HuH-7 (cell line): Measurements from ENCODE around the gene OBSCN.

Experiments used
- DNase-seq: peaks from one replicate; pipeline ENCODE4 v3.0.0; 2011; ENCODE audit warnings: low spot score

The OBSCN gene

DNA sequence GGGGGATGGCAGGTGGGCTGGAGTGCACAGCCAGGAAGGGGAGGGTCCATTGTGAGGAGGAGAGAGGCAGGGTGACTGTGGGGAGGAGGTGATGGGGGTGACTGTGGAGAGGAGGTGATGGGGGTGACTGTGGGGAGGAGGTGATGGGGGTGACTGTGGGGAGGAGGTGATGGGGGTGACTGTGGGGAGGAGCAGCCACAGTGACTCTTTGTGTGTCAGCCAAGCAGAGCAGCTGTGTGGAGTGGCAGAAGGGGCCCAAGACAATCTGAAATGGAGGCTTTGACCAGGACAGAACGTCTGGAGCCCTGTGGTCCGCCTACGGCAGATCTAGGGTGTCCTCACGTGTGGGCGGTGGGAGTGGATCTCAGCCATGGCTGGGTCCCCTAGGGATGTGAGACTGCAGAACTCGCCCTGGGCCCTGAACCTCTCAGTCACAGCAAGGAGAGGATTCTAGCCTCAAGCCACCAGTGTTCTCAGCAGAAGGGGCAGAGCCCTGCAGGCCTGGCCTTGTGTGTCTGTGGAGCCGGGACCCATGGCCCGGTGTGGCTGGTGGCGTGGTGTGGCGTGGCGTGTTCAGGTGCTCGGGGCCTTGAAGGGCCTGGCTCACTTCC is 81.5 kb downstream of the OBSCN start:
- no peak for DNase-seq

DNA sequence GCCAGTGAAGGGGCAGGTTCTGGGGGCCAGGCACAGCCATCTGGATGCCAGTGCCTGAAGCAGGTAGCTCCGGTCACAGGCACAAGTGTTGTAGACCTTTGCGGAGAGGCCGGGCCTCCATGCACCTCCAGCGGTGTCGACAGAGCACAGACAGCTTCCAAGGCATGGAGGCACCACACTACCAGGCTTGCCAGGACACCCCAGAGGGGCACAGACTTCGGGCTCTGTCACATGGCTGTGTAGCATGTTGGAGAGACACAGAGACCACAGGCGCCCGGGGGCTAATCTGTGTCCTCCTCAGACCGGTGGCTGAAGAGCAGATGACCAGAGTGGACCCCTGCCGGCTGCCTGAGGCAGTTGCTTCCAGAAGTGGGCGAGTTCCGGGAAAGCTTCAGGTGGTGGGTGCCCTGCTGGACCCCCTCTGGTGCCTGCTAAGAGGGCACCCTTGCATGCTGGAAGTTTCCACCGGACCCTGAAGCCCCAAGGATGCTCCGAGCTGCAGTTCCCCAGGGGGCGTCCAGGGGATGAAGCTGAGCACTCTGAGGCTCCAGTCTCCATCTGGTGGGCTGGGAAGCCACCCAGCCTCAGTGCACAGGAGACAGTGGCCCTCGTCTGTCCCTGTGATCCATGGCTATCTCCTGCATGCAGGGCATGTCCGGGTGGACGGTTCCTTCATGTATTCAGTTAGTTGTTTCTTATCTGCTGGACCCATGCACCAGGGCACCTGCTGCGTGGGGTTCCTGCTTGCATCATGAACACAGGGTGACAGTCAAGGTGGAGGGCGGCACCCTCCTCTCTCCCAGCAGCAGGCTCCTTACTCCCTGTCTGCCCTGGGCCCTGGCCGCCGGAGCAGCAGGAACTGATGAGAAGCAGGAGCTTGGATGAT is 82.4 kb downstream of the OBSCN start:
- DNase-seq, result no peak

DNA sequence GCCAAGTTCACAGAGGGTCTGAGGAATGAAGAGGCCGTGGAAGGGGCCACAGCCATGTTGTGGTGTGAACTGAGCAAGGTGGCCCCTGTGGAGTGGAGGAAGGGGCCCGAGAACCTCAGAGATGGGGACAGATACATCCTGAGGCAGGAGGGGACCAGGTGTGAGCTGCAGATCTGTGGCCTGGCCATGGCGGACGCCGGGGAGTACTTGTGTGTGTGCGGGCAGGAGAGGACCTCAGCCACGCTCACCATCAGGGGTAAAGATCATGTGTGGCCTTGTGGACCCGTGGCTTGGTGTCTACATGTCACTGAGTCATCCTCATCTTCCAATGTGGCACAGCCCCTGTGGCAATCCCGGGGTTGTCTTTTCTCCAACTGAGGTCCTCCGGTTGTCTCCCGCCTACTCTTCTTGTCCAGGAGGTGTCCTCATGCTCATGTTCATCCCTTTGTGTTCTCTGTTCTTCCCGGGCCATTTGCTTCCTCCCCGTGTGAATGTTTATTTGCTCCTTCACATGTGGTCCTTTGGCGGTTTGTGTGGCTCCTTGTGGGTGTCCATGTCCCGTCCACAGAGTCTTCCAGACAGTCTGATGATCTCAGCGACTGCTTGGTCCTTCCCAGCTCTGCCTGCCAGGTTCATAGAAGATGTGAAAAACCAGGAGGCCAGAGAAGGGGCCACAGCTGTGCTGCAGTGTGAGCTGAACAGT is 84.2 kb downstream of the OBSCN start:
- no peak for DNase-seq

DNA sequence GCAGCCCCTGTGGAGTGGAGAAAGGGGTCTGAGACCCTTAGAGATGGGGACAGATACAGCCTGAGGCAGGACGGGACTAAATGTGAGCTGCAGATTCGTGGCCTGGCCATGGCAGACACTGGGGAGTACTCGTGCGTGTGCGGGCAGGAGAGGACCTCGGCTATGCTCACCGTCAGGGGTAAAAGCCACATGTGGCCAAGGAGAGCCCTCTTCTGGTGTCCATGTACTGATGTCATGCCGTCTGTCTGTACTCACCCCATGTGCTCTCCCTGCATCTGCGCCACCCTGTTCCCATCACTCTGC is 84.7 kb downstream of the OBSCN start:
- DNase-seq, result no peak

DNA sequence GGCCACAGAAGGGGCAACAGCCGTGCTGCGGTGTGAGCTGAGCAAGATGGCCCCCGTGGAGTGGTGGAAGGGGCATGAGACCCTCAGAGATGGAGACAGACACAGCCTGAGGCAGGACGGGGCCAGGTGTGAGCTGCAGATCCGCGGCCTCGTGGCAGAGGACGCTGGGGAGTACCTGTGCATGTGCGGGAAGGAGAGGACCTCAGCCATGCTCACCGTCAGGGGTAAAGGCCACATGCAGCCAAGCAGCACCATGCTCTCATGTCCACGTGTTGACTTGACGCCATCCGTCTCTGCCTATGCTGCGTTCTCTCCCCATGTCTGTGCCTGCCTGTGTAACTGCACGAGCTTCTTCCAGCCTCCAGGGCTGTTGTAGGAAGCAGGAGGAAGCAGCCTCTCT is 85.5 kb downstream of the OBSCN start:
- DNase-seq, result no peak

DNA sequence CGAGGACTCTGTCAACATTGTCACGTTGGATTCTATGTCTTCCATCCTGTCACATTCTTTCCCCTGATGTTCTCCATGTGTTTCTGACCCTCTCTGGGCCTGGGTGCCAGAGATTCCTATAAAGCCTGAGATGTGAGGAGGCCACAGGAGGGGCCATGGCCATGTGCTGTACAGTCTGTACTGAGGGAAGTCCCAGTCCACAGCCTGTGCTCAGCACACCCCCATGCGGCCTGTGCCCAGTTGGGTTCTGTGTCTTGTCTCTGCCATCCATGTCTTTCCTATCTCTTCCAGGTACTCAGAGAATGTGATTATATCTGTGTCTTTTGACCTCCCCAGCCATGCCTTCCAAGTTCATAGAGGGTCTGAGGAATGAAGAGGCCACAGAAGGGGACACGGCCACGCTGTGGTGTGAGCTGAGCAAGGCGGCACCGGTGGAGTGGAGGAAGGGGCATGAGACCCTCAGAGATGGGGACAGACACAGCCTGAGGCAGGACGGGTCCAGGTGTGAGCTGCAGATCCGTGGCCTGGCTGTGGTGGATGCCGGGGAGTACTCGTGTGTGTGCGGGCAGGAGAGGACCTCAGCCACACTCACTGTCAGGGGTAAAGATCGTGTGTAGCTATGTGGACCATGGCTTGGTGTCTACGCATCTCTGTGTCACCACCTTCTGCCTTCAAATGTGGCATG is 86.1 kb downstream of the OBSCN start:
- no peak for DNase-seq

DNA sequence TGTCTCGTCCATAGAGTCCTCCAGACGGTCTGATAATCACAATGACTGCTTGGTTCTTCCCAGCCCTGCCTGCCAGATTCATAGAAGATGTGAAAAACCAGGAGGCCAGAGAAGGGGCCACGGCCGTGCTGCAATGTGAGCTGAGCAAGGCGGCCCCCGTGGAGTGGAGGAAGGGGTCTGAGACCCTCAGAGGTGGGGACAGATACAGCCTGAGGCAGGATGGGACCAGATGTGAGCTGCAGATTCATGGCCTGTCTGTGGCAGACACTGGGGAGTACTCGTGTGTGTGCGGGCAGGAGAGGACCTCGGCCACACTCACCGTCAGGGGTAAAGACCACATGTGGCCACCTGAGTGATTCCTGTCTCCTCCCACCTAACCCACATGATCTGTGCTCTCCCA is 86.9 kb downstream of the OBSCN start:
- DNase-seq, result no peak

DNA sequence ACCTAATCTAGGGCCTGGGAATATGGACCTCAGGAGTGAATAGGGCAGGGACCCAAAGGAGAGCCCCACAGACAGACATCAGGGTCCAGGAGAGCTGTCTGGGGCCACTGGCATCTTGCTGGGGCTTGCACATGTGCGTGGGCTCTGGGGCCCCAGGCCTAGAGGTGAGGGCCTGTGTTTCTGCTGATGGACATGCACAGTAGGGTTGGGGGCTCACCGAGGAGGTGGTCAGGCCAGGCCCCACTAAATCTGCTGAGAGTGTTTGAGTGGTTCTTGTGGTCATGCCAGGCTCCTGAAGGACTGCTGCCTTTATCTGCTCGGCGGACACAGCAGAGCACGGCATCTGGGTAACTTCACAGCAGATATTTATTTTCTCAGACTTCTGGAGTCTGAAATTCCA is 87.4 kb downstream of the OBSCN start:
- no peak for DNase-seq

DNA sequence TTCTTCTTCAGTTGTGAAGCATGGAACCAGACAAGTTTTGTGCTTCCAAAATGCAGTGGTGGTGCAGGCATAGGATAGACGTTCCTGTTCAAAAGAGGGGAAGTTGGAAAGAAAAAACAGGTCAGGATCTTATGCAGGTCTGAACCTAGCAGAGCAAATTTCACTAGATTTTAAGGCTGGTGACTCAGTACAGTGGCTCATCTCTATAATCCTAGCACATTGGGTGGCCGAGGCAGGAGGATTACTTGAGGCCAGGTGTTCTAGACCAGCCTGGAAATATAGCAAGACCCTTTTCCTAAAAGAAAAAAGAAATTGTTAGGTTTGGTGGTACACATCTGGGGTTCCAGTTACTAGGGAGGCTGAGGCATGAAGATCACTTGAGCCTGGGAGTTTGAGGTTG is 88.1 kb downstream of the OBSCN start:
- DNase-seq, result no peak

DNA sequence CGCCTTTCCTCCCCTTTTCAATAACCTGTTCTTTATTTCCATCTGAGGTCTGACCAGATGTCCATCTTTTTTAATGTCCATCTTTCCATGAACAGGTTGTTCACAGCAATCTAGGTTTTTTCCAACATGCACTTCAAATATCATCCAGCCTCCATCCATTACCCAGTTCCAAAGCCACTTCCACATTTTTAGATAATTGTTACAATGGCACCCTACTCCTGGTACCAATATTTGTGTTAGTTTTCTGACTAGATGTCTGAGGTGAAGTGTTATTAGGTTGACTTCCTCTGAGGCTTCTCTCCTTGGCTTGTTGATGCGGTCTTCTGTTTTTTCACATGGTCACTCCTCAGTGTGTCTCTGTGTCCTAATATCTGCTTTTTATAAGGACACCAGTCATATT is 89.4 kb downstream of the OBSCN start:
- no peak for DNase-seq

DNA sequence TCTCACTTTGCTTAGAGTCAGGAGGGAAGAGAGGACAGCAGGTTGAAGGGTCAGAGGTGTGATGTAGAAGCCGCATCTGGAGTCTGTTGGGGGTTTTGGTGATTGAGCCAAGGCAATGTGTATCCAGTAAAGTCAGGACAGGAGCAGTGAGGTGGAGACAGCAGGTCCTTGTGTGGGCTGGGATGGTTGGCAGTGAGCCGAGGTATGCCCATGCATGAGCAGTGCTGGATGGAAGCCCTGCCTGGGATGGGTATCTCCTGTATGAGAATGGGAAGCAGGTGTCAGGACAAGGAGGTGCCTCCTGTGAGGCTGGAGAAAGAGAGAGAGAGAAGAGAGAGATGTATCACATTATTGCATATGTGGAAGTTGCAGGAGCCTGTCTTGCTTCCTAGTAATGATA is 90.0 kb downstream of the OBSCN start:
- DNase-seq, result no peak

DNA sequence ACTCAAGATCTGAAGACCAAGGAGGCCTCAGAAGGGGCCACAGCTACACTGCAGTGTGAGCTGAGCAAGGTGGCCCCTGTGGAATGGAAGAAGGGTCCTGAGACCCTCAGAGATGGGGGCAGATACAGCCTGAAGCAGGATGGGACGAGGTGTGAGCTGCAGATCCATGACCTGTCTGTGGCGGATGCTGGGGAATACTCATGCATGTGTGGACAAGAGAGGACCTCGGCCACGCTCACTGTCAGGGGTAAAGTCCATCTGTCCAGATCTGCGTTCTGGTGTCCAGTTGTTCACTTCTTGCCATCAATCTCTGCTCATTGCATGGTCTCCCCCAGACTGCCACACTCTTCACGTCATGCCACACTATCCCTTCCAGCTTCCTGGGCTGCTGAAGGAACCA is 90.6 kb downstream of the OBSCN start:
- DNase-seq, result no peak

DNA sequence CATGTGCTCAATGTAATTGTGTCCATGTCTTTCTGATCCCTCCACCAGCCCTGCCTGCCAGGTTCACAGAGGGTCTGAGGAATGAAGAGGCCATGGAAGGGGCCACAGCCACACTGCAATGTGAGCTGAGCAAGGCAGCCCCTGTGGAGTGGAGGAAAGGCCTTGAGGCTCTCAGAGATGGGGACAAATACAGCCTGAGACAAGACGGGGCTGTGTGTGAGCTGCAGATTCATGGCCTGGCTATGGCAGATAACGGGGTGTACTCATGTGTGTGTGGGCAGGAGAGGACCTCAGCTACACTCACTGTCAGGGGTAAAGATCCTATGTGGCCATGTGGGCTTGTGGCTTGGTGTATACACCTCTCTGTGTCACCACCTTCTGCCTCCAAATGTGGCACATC is 91.4 kb downstream of the OBSCN start:
- DNase-seq, result no peak

DNA sequence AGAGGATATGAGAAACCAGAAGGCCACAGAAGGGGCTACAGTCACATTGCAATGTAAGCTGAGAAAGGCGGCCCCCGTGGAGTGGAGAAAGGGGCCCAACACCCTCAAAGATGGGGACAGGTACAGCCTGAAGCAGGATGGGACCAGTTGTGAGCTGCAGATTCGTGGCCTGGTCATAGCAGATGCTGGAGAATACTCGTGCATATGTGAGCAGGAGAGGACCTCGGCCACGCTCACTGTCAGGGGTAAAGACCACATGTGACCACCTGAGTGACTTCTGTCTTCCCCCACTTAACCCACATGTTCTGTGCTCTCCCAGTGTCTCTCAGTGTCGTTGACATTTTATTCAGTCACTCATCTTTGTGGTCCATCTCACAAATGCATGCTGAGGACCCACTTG is 92.1 kb downstream of the OBSCN start:
- no peak for DNase-seq

DNA sequence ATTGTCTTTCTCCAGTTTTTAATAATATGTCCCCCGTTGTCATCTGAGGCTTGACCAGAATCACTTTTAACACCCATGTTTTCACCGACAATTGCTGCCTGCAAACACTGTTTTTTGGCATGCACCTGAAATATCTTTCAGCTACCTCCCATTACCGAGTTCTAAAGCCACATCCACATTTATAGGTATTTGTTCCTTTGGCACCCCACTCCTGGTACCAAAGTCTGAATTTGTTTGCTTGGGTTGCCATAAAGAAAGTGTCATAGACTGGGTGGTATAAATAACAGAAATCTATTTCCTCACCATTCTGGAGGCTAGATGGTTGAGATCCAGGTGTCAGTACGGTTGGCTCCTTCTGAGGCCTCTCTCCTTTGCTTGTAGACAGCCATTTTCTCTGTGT is 94.2 kb downstream of the OBSCN start:
- no peak for DNase-seq

DNA sequence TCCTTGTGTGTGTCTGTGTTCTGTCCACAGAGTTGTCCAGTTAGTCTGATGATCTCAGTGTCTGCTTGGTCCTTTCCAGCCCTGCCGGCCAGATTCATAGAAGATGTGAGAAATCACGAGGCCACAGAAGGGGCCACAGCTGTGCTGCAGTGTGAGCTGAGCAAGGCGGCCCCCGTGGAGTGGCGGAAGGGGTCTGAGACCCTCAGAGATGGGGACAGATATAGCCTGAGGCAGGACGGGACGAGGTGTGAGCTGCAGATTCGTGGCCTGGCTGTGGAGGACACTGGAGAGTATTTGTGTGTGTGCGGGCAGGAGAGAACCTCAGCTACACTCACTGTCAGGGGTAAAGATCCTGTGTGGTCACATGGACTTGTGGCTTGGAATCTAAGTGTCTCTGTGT is 95.8 kb downstream of the OBSCN start:
- DNase-seq, result no peak

DNA sequence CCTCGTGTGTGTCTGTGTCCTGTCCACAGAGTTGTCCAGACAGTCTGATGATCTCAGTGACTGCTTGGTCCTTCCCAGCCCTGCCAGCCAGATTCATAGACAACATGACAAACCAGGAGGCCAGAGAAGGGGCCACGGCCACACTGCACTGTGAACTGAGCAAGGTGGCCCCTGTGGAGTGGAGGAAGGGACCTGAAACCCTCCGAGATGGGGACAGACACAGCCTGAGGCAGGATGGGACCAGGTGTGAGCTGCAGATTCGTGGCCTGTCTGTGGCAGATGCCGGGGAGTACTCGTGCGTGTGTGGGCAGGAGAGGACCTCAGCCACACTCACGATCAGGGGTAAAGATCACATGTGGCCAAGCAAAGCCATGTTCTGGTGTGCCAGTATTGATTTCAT is 96.4 kb downstream of the OBSCN start:
- no peak for DNase-seq

DNA sequence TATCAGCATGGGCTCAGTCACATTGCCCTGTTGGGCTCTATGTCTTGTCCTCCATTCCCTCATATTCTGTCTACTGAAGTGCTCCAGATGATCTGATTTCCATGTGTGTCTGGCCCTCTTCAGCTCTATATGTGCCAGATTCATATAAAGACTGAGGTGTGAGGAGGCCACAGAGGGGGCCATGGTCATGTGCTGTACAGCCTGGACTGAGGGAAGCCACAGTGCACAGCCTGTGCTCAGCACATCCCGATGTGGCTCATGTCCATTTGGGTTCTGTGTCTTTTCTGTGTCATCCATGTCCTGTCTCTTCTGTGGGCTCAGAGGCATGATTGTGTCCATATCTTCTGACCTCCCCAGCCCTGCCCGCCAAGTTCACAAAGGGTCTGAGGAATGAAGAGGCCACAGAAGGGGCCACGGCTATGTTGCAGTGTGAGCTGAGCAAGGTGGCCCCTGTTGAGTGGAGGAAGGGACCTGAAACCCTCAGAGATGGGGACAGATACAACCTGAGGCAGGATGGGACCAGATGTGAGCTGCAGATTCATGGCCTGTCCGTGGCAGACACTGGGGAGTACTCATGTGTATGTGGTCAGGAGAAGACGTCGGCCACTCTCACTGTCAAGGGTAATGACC is 97.0 kb downstream of the OBSCN start:
- DNase-seq, result no peak

DNA sequence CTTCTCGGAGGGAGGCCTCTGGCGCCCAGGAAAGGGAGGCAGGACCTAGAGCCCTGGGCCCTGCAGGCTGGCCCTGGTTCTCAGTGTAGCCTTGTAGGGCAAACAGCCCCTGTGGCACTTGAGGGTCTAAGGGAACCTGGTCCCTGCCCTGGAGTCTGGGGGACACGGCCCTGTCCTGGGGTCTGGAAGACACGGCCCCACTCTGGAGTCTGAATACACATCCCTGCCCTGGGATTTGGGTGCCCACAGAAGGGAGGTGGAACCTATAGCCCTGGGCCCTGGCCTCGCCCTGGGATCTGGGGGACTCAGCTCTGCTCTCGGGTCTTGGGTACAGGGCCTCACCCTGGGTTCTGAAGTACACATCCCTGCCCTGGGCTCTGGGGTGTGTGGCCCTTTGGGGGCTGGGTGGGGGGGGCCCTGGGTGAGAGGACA is 97.9 kb downstream of the OBSCN start:
- no peak for DNase-seq

DNA sequence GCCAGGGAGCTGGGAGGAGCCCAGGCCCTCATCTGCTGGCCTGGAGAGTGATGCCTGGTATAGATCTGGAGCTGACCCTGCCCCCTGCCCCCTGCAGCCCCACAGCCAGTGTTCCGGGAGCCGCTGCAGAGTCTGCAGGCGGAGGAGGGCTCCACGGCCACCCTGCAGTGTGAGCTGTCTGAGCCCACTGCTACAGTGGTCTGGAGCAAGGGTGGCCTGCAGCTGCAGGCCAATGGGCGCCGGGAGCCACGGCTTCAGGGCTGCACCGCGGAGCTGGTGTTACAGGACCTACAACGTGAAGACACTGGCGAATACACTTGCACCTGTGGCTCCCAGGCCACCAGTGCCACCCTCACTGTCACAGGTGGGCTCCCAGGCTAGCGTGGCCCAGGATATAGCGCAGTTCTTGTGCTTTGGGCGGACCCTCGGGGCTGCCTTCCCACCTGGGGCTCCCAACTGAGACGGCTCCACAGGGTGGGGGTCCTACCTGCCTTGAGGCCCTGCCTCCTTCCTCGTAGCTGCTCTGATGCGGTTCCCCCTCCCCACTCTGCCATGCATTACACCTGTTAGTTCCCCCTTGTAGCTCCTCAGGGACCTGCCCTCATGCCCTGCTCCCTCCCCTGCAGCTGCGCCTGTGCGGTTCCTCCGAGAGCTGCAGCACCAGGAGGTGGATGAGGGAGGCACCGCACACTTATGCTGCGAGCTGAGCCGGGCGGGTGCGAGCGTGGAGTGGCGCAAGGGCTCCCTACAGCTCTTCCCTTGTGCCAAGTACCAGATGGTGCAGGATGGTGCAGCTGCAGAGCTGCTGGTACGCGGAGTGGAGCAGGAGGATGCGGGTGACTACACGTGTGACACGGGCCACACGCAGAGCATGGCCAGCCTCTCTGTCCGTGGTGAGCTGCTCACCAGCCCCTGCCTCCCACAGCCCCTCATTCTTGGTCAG is 98.7 kb downstream of the OBSCN start:
- DNase-seq, result no peak
